HS-5 (cell line): ENCODE measurements around the gene AMPH.
A peak's percentile ranks its signal among the peaks of the same experiment; 100 is the strongest.

Experiments
- DNase-seq: peaks from one replicate; pipeline ENCODE4 v3.0.0-alpha.2; 2012; ENCODE audit warnings: low read depth

AMPH gene

DNA sequence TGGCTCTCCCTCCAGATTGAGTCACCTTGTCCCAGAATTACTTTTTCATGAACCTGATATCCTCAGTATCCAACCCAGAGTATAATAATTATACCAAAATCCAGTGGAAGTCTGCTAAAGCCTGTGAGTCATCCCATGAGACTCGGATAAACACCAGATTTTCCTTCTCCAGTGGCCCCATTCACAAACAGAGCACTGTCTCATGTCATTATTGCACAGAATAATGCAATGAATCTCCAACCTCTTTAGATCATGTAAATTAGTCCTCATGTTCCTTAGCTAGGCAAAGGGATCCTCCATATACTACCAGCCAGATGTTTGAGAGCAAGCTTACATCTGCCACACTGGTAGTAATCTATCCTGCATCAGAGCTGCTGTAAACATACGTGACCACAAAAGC is 89.0 kb downstream of the AMPH start:
- no peak for DNase-seq

DNA sequence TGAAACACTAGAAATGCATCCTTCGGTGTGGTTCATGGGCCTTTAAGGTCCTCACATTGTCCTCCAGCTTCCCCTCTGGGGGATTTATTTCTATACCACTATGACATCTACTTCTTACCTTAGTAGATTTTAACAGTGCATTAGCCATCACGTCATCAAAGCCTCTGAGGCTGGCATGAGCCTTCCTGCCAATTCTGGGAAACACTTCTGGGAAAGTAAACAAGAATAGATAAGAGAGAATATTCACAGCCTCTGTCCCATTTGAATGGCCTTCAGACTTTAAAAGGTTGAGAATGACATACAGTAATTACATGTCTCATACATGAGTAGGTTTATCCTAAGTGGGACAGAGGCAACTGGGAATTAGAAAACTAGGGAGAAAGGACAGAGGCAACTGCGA is 89.7 kb downstream of the AMPH start:
- DNase-seq, result no peak

GRCh38 chr7:38539477-38540081 is 91.6 kb downstream of the AMPH start:
- no peak for DNase-seq

GRCh38 chr7:38535073-38535472 is 96.1 kb downstream of the AMPH start:
- DNase-seq, result no peak

GRCh38 chr7:38525857-38526256 is 105.3 kb downstream of the AMPH start:
- DNase-seq, result no peak

DNA sequence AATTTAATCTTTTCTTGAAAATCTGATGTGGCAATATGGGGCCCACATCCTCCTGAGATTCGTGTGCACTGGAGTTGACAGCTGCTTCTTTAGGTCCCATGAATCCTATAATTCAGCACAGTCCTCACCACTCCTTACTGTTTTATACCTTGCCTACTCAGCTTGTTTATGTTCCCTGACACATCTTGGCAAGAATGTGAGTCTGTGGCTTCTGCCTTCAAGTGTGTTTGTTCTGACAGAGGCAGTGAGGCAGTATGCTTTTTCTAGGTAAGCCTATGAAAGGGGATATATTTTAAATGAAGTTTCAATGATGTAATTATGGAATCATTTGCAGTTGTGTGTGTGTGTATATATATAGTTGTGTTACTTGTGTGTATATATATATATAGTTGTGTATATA is 106.4 kb downstream of the AMPH start:
- no peak for DNase-seq

GRCh38 chr7:38520741-38521140 is 110.4 kb downstream of the AMPH start:
- no peak for DNase-seq

- no peak for DNase-seq
These were observed 112.6 kb downstream of the AMPH start for GRCh38 chr7:38518541-38518940.

GRCh38 chr7:38512704-38513103 is 118.5 kb downstream of the AMPH start:
- no peak for DNase-seq

- DNase-seq, result no peak
These were observed 118.9 kb downstream of the AMPH start for GRCh38 chr7:38512291-38512690.

DNA sequence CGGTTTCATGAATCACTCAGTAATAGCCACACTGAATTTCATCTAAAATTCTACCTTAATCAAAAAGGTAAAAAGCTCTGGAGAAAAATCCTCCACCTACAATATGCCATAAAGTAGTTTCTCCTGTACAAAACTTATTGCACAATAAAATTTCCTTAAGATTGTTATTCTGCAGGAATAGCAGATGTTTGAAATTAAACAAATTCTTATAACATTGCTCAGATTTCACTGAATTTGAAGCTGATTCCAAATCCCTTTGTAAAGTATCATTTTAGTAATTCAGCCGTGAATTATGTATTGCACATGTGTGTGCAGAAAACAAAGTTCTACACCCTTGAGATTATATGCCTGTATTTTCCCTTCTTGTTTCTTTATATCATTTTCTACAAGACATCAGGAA is 123.8 kb downstream of the AMPH start:
- DNase-seq, result peak; percentile 71

DNA sequence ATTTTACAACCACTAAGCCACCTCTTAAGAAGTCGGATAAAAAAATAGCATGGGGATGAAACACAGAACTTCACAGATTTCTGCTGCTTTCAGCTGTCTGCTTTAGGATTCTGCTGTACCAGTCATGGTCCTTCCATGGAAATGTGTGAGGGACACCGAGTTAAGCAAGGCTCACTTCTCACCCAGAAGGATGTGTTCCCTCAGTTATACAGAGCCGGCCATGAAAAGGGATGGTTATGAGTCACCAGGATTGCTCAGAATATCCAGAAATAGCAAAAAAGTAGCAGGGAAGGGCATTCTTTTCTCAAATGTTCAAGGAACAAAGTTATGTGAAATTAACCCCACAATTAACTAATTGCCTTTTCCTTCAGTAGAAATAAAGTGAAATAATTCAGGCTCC is 124.4 kb downstream of the AMPH start:
- peak; percentile 78 for DNase-seq

DNA sequence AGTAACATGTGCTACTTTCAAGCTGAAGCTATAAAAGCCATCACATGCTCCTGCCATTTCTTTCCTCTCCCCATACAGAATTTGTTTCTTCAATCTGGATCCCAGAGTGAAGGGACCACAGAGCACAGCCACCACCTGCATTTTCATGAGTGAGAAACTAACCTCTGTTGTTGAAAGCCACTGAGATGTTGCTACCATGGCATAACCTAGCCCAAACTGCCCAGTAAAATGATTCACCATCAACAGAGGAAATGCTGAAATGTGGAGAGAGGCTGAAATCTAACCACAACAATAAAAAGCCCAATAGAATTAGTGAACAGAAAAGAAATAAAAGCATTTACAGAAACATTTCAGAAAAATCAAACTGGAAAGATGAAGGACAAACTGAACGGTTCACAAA is 125.2 kb downstream of the AMPH start:
- DNase-seq, result no peak

- no peak for DNase-seq
These were observed 126.5 kb downstream of the AMPH start for GRCh38 chr7:38504684-38505083.

DNA sequence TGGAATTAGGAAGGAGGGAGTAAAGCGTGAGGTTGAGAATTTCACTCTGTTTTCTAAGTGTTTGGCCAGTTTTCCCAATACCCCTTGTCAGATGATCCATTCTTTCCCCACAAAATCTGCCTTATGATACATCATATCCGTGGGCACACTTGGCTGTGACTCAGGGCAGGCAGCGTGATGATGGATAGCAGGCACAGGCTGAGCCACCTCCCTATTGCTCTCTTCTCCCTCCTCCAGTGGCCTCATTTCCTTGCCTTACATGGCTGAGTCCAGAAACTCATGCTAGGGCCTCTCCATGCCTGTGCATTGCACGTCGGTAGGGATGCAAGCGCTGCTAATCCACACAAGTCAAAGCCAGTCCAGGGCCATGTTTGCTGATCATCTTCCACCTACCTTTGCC is 128.3 kb downstream of the AMPH start:
- no peak for DNase-seq

- no peak for DNase-seq
These were observed 128.9 kb downstream of the AMPH start for GRCh38 chr7:38502289-38502688.

DNA sequence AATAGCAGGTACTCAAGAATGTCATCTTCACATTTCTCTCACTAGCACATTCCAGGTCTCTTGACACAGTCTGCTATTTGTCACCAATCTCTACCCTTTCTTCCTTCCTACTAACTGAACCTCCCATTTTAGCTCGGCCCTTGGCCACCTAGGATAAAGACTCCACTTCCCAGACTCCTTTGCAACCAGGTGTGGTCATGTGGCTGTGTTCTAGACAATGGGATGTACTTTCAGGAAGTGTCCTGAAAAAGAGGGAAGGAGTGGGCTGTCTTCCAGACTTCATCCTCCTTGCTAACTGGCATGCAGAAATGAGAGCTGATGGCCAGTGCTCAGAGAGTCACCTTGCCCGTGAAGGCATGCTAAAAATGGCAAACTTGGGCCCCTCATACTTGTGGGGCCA is 139.2 kb downstream of the AMPH start:
- DNase-seq, result no peak

GRCh38 chr7:38482521-38482920 is 148.7 kb downstream of the AMPH start:
- no peak for DNase-seq

DNA sequence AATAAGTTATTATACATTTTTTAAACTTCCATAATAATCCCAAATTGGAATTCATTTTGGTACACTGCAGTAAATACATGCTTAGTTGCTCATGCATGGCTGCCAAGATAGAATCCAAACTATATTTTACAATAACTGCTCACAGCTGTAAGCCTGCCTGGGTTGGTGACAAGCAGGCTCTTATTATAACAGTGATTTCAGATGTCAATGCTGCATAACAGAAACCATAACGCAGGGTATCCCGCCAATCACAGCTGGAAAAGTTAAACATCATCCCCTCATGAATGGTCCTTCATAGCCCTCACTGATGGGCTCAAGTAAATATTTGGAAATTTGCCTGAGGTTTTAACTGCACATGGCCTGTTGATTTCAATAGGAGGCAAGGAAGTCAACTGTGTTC is 149.8 kb downstream of the AMPH start:
- DNase-seq, result no peak

DNA sequence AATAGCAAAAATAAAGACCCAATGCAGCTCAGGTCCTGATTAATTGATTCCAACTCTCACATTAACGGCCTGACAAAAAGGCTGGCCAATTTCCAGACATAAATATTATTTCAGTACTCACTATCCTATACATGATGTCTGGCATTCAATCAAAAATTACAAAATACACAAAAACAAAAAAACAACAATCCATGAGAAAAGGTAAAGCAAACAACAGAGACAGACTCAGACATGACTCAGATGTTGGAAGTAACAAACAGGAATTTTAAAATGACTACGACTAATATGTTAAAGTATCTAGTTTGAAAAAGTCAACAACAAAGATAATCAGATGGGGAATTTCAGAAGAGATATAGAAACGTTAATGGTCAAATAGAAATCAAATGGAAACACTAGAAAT is 152.8 kb downstream of the AMPH start:
- peak; percentile 23 for DNase-seq

DNA sequence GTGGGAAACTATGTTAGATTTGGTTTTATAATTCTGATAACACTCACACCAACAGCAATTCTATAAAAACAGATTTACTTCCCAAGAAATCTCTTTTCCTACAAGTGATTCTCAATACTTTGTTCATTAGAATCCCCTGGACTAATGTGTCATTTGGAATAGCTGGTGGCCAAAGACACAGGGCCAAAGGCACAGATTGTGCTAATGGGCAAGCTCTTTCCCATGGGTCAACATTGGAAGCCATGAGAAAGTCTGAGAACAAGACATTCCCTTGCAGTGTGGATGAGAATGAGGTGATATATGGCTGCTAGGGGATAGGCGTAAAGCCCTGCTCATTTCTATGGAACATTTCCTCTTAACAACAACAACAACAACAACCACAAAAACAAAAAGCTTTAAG is 153.8 kb downstream of the AMPH start:
- no peak for DNase-seq

- no peak for DNase-seq
These were observed 154.4 kb downstream of the AMPH start for GRCh38 chr7:38476764-38477163.

- no peak for DNase-seq
These were observed 165.2 kb downstream of the AMPH start for GRCh38 chr7:38465956-38466355.

GRCh38 chr7:38463277-38464225 is 167.6 kb downstream of the AMPH start:
- peak; percentile 60 for DNase-seq
